ENCODE measurements around the gene CDK18. TPM values are rescaled to one million over a fixed set of nuclear protein-coding genes. Genes with fewer than 3 reads are reported as not detected.
A peak's percentile ranks its signal among the peaks of the same experiment; 100 is the strongest.

CDK18 gene
- total and polyA plus RNA-seq, 8 donors = 3.7 to 174 (median 41.3) TPM

- TF ChIP-seq CTCF (IDR thresholded peaks at IDR 0.05) (no peak), POLR2A (IDR thresholded peaks at IDR 0.05) (no peak), POLR2AphosphoS5 (IDR thresholded peaks at IDR 0.05) (peak in 2 of 3 donors; percentile 29 to 74), EP300 (IDR thresholded peaks at IDR 0.05) (no peak)
- peak overlapping the region; percentile 19 to 85 (median 79) for H3K27ac ChIP-seq
These were observed 59.5 kb downstream of the CDK18 start for GRCh38 chr1:205563927-205564441.

GRCh38 chr1:205565799-205566198 lies 61.3 kb downstream of the CDK18 start:
- TF ChIP-seq CTCF (IDR thresholded peaks at IDR 0.05) = no peak
- peak in 2 of 3 donors; percentile 68 to 82 for TF ChIP-seq POLR2AphosphoS5 (IDR thresholded peaks at IDR 0.05)
- intact Hi-C loops (cut with DNase I; ENCODE audit: low total_unique reads) = no loop called here
- DNase-seq = peak; percentile 64 to 88

More at GRCh38 chr1:205563927-205564441, 59.5 kb downstream of the CDK18 start:
- DNase-seq = peak; percentile 55 to 82
- intact Hi-C loops (cut with DNase I; ENCODE audit: low total_unique reads) = no loop called here
- H3K27me3 ChIP-seq = peaks cover 0 to 49% (median 13%) of the 10 kb centered on the region in 3 donors
- H3K4me1 ChIP-seq = peaks cover 16 to 46% (median 24%) of the 10 kb centered on the region in 4 donors
- no peaks in the 10 kb centered on the region for H3K36me3 ChIP-seq
- 24 to 42% (median 26%) methylated on average over 5 of the region's 5 CpGs for WGBS, 5 donors
- H3K4me3 ChIP-seq = no peak overlapping the region
- peaks cover 0 to 18% (median 14%) of the 10 kb centered on the region in 4 donors for H3K9me3 ChIP-seq

GRCh38 chr1:205567716-205568115 lies 63.2 kb downstream of the CDK18 start:
- H3K9me3 ChIP-seq = peaks cover 0 to under 1% (median 0%) of the 10 kb centered on the region in 4 donors
- H3K4me3 ChIP-seq = no peak overlapping the region
- peaks cover 0 to 73% (median 24%) of the 10 kb centered on the region in 3 donors for H3K27me3 ChIP-seq
- peak overlapping the region; percentile 56 to 85 (median 74) for H3K27ac ChIP-seq
- 82 to 91% (median 89%) methylated on average over 6 of the region's 6 CpGs for WGBS, 5 donors
- peaks cover 22 to 63% (median 35%) of the 10 kb centered on the region in 4 donors for H3K4me1 ChIP-seq
- intact Hi-C loops (cut with DNase I; ENCODE audit: low total_unique reads) = no loop called here
- no peaks in the 10 kb centered on the region for H3K36me3 ChIP-seq
- peak; percentile 17 to 24 for DNase-seq
- TF ChIP-seq POLR2AphosphoS5 (IDR thresholded peaks at IDR 0.05) (no peak), POLR2A (IDR thresholded peaks at IDR 0.05) (no peak), CTCF (IDR thresholded peaks at IDR 0.05) (no peak), EP300 (IDR thresholded peaks at IDR 0.05) (no peak)

More at GRCh38 chr1:205565799-205566198, 61.3 kb downstream of the CDK18 start:
- peak overlapping the region; percentile 73 to 85 (median 80) for H3K27ac ChIP-seq
- H3K36me3 ChIP-seq = no peaks in the 10 kb centered on the region
- WGBS, 5 donors = 30 to 57% (median 34%) methylated on average over 3 of the region's 3 CpGs
- peaks cover 22 to 63% (median 34%) of the 10 kb centered on the region in 4 donors for H3K4me1 ChIP-seq
- peaks cover 0 to 63% (median 24%) of the 10 kb centered on the region in 3 donors for H3K27me3 ChIP-seq
- H3K9me3 ChIP-seq = peaks cover 0 to 14% (median 13%) of the 10 kb centered on the region in 4 donors
- no peak overlapping the region for H3K4me3 ChIP-seq

- Histone ChIP-seq H3K4me1 (peaks cover 22 to 63% (median 35%) of the 10 kb centered on the region in 4 donors), H3K36me3 (no peaks in the 10 kb centered on the region), H3K27ac (peak overlapping the region; percentile 70 to 85 (median 74)), H3K9me3 (no peaks in the 10 kb centered on the region), H3K27me3 (peaks cover 0 to 69% (median 24%) of the 10 kb centered on the region in 3 donors), H3K4me3 (peak overlapping the region in 2 of 4 donors; percentile 53 to 56)
- DNase-seq = peak; percentile 23 to 26
- no peak for TF ChIP-seq POLR2A (IDR thresholded peaks at IDR 0.05)
- no peak for TF ChIP-seq CTCF (IDR thresholded peaks at IDR 0.05)
- TF ChIP-seq POLR2AphosphoS5 (IDR thresholded peaks at IDR 0.05) = no peak
- no peak for TF ChIP-seq EP300 (IDR thresholded peaks at IDR 0.05)
- WGBS, 5 donors = 30 to 43% (median 38%) methylated on average over 5 of the region's 5 CpGs
- intact Hi-C loops (cut with DNase I; ENCODE audit: low total_unique reads) = no loop called here
These were observed 63.6 kb downstream of the CDK18 start for GRCh38 chr1:205568135-205568468.

All from stomach (tissue), 9 donors.